GM19328 (cell line): ENCODE measurements around the gene XDH.

Experiments
- ATAC-seq: cut with Tn5 transposase; IDR thresholded peaks from one replicate; pipeline ENCODE4 v1.9.1; 2021; ENCODE audit warnings: mild to moderate bottlenecking, moderate library complexity; ENCODE audit not compliant: unreplicated experiment

The XDH gene

DNA sequence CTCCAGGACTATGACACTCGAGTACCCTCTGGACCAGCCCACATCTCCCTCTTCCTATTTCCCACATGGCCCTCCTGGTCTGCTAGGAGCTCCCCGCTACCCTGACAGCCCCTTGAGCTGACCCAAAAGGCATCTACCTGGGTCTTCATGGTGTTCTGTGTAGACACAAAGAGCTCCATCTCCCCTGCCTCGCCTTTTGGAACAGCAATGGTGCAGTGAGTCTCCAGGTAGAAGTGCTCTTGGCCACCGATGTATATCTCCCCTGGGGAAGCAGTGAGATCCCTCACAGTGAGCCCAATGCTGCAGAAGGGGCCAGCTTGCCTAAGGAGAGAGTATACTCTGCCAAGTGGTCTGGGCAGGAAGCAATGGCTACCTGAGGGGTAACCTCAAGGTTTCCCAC, 47.8 kb downstream of the XDH start:
- no peak for ATAC-seq

DNA sequence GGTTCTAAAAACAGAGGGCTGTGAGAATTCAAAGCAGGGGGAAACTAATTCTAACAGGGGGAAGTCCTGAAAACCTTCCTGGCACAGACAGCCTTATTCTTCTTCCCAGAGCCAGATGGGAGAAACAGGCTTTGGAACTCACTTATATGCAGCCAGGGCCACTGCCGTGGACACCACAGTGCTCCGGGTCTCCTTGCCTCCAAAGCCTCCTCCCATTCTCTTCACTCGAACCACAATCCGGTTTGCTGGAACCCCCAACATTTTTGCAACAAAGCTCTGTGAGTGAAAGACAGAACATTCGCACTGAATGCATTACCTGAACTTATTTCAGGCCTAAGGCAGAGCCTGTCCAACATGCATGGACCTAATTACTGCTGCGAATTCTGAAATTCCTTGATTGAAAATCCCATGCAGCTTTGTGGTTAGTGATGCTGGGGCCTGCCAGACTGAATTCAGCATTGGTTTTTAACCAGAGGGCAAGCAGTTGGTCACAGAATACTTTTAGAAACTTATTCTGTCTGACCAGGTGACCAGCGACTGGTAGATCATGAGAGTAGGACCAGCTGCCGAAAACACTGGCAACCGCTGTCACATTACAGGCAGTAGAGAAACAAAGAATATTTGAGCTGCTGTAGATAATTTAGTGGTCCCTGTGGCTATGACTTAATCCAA, 48.6 kb downstream of the XDH start:
- no peak for ATAC-seq

GRCh38 chr2:31365348-31365747, 49.2 kb downstream of the XDH start:
- no peak for ATAC-seq

DNA sequence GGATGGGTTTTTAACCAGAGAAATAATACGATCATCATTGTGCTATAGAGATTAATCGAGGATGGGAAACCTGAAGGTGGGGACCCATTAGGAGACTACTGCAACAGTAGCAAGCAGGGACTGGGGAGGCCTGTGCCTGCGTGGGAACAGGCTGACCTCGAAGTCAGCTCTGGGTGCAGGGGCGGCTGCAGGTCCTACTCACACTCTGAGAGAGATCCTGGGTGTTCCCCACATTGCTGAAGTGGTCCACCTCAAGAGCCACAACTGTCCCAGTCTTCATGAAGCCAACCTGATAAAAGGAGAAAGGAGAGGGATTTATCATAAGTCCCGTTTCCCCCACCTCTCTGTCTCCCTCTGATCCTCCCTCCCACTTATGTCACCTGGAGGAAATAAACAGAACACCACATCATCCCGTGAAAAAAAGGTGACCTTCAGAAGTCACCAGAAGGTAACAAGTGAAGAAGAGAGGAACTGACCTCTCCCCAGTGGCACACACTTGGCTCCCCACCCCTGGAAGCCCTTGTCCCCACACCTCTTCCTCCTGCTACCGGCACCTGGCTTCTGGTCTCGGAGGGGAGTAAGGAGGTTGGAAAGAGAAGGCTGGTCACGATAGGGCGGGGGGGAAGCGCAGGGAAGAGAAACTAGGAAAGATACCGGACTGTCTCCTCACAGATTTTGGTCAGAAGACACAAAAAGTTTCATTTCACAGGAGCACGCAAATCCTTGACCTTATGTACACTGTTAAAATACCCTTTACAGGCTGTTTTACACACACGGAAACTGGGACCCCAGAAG, 50.4 kb downstream of the XDH start:
- ATAC-seq = no peak

GRCh38 chr2:31362581-31362980, 52.0 kb downstream of the XDH start:
- ATAC-seq = no peak

- ATAC-seq = no peak
Measured at GRCh38 chr2:31359229-31359628, 55.3 kb downstream of the XDH start.

GRCh38 chr2:31354837-31355236, 59.7 kb downstream of the XDH start:
- no peak for ATAC-seq

DNA sequence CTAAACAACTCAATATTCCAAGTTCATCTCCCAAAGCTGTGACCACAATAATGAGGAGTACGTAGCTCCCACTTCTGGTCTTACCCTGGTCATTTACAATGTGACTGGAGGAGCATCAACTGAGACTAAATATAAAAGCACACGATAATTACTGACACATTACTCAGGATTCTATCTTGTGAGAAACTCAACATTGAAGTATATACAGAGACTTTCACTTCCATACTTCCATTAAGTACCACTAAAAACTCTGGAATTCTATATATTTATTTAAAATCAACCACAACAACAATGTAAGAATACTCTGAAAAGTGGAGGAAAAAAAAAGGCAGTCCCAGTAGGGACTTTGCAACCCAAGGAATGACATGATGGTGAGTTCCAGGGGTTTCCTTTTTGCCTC, 61.4 kb downstream of the XDH start:
- ATAC-seq = no peak

- no peak for ATAC-seq
Measured at GRCh38 chr2:31349684-31350083, 64.9 kb downstream of the XDH start.

- no peak for ATAC-seq
Measured at GRCh38 chr2:31349160-31349559, 65.4 kb downstream of the XDH start.

- no peak for ATAC-seq
Measured at GRCh38 chr2:31348618-31349017, 65.9 kb downstream of the XDH start.

DNA sequence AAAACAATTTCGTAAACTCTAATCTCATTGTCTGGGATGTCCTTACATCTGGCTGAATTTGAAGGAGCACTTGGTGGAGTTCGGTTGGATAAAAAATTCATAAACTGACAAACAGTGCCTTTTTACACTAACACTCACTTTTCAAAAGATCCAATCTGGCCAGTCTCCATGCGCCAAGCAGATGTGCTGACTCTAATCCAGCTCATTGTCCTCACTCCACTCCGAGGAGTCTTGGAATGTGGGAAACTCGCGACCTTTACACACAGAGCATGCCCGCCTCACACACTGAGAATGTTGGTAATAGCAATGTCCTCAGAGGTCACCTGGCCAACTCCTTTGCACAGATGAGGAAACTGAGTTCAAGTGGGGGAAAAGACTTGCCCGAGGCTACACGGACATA, 66.8 kb downstream of the XDH start:
- ATAC-seq = no peak

DNA sequence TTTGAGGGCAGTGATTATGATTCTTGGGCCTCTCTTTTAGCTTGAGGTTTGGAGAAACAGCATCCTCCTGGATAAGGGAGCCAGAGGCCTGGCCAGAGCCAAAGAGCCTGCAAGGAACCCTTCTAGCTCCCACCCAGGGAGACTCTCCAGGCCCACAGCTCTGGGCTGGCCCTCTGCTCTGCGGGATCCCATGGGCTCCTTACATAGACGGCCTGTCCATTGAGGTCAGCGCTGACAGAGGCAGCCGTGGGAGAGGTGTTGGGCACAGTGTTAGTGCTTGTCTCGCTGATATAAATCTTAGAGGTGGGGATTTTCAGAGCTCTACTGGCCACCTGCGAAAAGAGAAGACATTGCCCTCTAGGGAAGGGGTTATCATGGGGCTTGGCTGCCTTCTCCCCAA, 67.2 kb downstream of the XDH start:
- ATAC-seq = no peak

GRCh38 chr2:31344447-31344846, 70.1 kb downstream of the XDH start:
- ATAC-seq = no peak

DNA sequence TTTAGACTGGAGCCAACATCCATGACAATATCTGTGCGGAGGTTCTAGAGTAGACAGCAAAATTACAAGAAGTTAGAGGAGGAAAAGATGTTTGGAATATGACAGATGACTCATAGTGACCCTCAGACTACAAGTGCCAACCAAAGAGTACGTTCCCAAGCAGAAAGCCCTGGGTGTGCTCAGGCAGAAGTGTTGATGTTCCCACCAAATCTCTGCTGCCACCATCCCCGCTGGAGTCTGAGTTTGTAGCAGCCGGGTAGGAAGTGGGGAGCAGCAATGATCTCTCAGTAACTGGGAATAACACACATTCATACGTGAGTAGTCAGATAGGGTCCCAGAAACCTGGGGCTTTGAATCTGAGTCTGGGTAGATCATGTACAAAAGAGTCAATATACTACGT, 73.2 kb downstream of the XDH start:
- no peak for ATAC-seq

DNA sequence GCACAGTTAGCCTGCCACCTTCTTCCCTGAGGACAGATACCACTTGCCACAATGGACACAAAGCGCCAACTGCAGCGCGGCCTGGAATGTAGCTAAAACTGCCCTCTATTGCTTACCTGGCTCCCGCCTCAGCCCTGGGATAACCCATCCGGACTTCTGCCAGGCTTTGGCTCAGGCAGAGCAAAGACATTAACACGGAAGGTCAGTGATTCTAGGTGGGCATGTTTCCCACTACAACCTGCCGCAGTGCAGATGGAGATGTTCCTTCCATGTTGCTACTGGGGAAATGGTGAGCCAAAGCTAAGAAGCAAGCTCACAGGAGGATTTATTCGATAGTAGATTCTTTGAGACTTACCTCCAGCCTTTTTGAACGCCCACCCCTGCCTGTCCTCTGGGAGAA, 74.8 kb downstream of the XDH start:
- no peak for ATAC-seq

DNA sequence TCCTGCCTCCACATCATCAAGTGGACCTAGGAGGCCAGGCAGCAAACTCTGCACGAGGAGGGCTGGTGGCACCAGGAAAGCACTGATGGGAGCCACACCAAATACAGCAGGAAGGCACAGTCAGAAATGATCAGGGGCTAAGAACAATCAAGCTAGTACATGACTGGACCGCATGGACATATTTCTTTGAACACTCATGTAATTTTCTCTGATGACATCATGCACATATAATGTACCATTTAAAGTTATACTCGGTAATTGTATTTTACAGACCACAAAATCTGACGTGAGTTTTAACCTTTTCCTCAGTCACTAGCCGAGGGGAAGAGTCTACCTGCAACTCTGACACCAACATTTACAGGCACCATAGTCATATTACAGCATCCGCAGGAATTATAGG, 76.7 kb downstream of the XDH start:
- no peak for ATAC-seq

GRCh38 chr2:31337197-31337596, 77.3 kb downstream of the XDH start:
- ATAC-seq = no peak

GRCh38 chr2:31335921-31336585, 78.5 kb downstream of the XDH start:
- ATAC-seq = no peak

DNA sequence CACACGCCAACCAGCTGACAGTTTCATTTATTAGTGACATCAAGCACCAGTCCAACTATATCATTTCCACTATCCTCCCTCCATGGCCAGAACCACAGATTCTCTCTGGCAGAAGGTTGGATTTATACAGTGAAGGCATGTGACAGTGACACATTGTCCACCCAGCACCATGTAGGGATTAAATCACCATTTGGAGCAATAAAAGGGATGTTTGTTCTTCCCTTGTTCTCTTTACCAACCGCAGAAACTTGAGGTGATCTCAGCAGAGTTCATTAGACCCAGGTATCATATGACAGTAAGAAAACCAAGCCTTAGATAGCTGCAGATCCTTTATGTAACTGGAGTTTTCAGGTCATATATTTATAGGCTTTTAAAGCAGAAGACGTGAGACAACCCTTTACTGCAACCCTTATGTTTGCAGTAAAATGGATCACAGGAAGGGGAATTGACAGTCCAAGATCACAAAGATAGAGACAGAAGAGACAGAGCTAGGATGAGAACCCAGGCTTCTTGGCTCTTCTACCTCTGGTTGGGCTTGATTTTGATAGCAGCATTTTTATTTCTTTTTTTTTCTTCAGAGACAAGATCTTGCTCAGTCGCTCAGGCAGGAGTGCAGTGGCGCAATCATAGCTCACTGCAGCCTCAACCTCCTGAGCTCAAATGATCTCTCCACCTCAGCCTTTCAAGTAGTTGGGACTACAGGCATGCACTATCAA, 80.1 kb downstream of the XDH start:
- no peak for ATAC-seq

DNA sequence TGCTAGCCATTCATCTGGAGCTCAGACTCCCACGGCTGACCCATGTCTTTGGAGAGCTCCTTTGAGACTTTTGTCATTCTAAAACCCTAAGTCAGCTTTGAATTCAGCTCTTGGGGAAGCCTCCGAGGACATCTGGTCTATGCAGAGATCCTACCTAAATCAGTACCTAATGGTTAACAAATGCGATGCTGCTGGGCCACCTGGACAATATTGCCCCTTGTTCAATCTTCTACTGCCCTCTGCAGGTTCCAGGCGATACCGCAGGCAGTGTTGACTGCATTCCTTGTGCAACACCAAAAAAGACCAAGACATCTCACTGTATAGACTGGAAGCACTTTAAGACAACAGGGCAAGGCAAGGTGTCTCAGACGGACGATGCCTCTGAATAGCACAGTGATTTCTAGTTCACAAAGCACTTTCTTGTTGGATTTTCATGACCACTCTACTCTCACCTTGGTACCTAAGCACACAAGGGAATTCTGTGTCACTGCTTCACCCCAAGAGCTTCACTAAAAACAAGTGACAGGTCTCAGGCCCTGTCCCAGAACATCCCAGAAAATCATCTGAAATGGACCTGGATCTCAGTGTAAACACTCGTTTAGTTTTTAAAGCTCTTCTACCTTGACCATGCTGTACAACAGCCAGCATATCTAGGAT, 80.9 kb downstream of the XDH start:
- peak; percentile 77 for ATAC-seq
